Kidney (tissue), 14 donors: ENCODE results near the gene ARMC3. TPM values are rescaled to one million over a fixed set of nuclear protein-coding genes. Genes with fewer than 3 reads are reported as not detected.

ENCODE experiments used
- DNase-seq, 5 donors: peaks; one replicate each; pipeline ENCODE4 v3.0.0-alpha.2; 2013 to 2020
- FAIRE-seq: peaks from 2 replicates; lab custom pipeline; 2012; peaks lifted over from hg19 to GRCh38; lab: Jason Lieb, UNC
- H3K27ac ChIP-seq, 2 donors: one replicate each; pipeline ENCODE4 v1.7.0; 2013; ENCODE audit warnings: low read depth in 2 of 2, low read length in 2 of 2, inconsistent platforms in 1 of 2
- H3K27me3 ChIP-seq: one replicate; pipeline ENCODE4 v1.7.1; 2013; ENCODE audit warnings: low read length, inconsistent platforms; ENCODE audit not compliant: control insufficient read depth, insufficient read depth
- H3K36me3 ChIP-seq, 3 donors: one replicate each; pipeline versions ENCODE4 v1.7.0 to v1.7.1; 2013; ENCODE audit warnings: low read length in 3 of 3, control low read depth in 1 of 3, inconsistent platforms in 1 of 3; ENCODE audit not compliant: insufficient read depth in 3 of 3, control insufficient read depth in 2 of 3
- H3K4me1 ChIP-seq, 3 donors: one replicate each; pipeline versions ENCODE4 v1.7.0 to v1.7.1; 2013; ENCODE audit warnings: low read length in 3 of 3, inconsistent platforms in 1 of 3, low read depth in 1 of 3; ENCODE audit not compliant: control insufficient read depth in 2 of 3, insufficient read depth in 2 of 3
- H3K4me3 ChIP-seq, 3 donors: one replicate each; pipeline versions ENCODE4 v1.7.0 to v1.8.1; 2013; ENCODE audit warnings: low read length in 3 of 3, control low read depth in 1 of 3, inconsistent platforms in 1 of 3
- H3K9ac ChIP-seq, 3 donors: one replicate each; pipeline versions ENCODE4 v1.7.0 to v1.7.1; 2013; ENCODE audit warnings: low read length in 3 of 3, control low read depth in 1 of 3, inconsistent platforms in 1 of 3
- H3K9me3 ChIP-seq, 3 donors: one replicate each; pipeline versions ENCODE4 v1.7.0 to v1.7.1; 2013; ENCODE audit warnings: low read length in 3 of 3, control low read depth in 1 of 3, inconsistent platforms in 1 of 3; ENCODE audit not compliant: control insufficient read depth in 2 of 3, insufficient read depth in 1 of 3
- intact Hi-C: fragments of 100-400 bp; cut with DNase I; formaldehyde crosslinking; loops from one replicate; pipeline ENCODE4 v1.11.1; 2022
- polyA plus RNA-seq: library from polyadenylated mRNA; stranded (reverse); fragments of 350-450 nt; fragmentation: Illumina TruSeq; extraction: RNeasy Lipid Tissue Mini Kit (QIAGEN cat#74804); gene quantifications from one replicate; pipeline ENCODE4 v1.2.3, GENCODE V29; 2014; ENCODE audit warnings: low read depth, low replicate concordance; ENCODE audit not compliant: insufficient read depth
- total RNA-seq: library from RNA; stranded (reverse); fragmentation: NEBNext Ultra II Directional; extraction: Animal tissue kit (Norgen Biotek cat#: 25700); gene quantifications from one replicate; pipeline ENCODE4 v1.2.1, GENCODE V29; 2021
- TF ChIP-seq, protein P1 (sequence below): IDR thresholded peaks from 3 replicates; pipeline ENCODE4 v1.5.1; 2012; ENCODE audit warnings: mild to moderate bottlenecking, moderate library complexity, borderline replicate concordance; ENCODE audit not compliant: insufficient read depth; ENCODE audit errors: extremely low read depth
- donor health status: control.
- donor health status: control.
- donor health status: control.
- donor health status: control.
- donor health status: control.
- donor health status: DM: yes; HTN: yes; CAD: no.
- donor health status: Normal renal cell carcinoma (clear cell type).

Gene ARMC3
- total and polyA plus RNA-seq, 2 donors from 2014 or later = 0.60 to 5.5 TPM

DNA sequence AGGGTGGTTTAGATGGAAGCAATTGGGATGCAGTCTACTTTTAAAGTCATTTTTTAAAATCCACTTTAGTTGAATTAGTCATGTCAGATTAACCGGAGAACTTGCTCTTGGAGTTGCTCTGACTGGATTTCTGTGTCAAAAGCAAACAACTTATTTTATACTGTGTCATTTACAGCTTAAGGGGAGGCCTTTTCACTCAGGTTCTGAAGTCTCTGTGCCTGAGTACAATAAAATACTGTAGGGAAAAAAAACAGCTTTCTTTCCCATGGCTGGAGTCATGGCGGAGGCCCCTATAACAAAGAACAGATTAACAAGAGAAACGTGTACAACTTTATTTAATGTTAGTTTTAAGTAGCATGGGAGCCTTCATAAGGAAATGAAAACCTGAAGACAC lies 128.3 kb downstream of the ARMC3 start:
- DNase-seq (no peak), FAIRE-seq (no peak)
- peak overlapping the region in 1 of 3 donors; percentile 35 for H3K9ac ChIP-seq
- no peak overlapping the region for H3K27ac ChIP-seq
- intact Hi-C loops = no loop called here
- H3K9me3 ChIP-seq = no peaks in the 10 kb centered on the region
- no peak overlapping the region for H3K4me3 ChIP-seq
- TF ChIP-seq, protein P1, sequence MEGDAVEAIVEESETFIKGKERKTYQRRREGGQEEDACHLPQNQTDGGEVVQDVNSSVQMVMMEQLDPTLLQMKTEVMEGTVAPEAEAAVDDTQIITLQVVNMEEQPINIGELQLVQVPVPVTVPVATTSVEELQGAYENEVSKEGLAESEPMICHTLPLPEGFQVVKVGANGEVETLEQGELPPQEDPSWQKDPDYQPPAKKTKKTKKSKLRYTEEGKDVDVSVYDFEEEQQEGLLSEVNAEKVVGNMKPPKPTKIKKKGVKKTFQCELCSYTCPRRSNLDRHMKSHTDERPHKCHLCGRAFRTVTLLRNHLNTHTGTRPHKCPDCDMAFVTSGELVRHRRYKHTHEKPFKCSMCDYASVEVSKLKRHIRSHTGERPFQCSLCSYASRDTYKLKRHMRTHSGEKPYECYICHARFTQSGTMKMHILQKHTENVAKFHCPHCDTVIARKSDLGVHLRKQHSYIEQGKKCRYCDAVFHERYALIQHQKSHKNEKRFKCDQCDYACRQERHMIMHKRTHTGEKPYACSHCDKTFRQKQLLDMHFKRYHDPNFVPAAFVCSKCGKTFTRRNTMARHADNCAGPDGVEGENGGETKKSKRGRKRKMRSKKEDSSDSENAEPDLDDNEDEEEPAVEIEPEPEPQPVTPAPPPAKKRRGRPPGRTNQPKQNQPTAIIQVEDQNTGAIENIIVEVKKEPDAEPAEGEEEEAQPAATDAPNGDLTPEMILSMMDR = no peak
- H3K4me1 ChIP-seq = no peaks in the 10 kb centered on the region
- H3K36me3 ChIP-seq = no peaks in the 10 kb centered on the region
- H3K27me3 ChIP-seq = no peaks in the 10 kb centered on the region

DNA sequence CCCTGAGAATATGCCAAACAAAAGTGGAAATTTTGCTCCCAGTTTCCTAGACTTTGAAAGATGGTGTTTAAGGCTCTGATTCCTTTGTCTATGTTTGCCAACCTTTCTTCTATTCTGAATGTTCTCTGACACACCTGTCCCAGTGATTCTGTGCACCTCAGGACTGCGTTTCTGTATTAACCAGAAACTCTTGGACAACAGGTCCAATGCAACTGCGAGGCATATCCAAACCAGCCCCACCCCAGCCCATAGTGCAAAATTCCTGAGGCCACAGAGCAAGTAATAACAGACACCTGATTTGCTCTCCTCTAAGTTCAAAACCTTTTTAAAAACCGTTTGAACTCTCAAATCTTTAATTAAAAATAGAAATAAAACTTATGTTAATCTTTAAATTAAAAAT lies 130.5 kb downstream of the ARMC3 start:
- intact Hi-C loops = no loop called here
- H3K4me3 ChIP-seq = no peak overlapping the region
- H3K4me1 ChIP-seq = peaks cover 0 to 2% (median 0%) of the 10 kb centered on the region in 3 donors
- no peak for FAIRE-seq
- no peak for DNase-seq
- no peaks in the 10 kb centered on the region for H3K36me3 ChIP-seq
- no peak overlapping the region for H3K27ac ChIP-seq
- TF ChIP-seq, protein P1 = no peak
- H3K9ac ChIP-seq = no peak overlapping the region
- H3K9me3 ChIP-seq = no peaks in the 10 kb centered on the region
- H3K27me3 ChIP-seq = no peaks in the 10 kb centered on the region

DNA sequence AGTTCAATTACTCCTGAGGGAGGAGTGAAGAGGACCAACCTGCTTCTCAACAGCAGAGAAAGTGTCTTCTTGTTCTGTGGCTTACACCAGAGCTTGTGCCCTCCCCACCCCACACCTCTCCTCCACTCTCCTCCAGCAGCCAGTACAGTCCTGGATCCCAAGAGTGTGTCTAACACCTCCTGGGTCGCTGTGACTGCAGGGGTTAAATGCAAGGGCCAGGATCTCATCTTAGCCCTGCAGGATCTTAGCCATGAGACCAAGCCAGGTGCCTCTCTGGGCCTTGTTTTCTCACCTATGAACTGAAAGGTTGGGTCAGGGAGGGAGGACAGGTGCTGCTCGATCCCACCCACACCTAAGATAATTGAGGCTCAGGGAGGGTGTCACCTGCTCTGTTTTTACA lies 133.1 kb downstream of the ARMC3 start:
- no peak for FAIRE-seq
- H3K4me1 ChIP-seq = peaks cover 0 to 10% (median 9%) of the 10 kb centered on the region in 3 donors

More for the DNA sequence above, 133.1 kb downstream of the ARMC3 start:
- TF ChIP-seq, protein P1 = no peak
- H3K27ac ChIP-seq = no peak overlapping the region
- H3K4me3 ChIP-seq = no peak overlapping the region
- intact Hi-C loops = no loop called here
- no peak overlapping the region for H3K9ac ChIP-seq
- no peaks in the 10 kb centered on the region for H3K36me3 ChIP-seq
- no peaks in the 10 kb centered on the region for H3K27me3 ChIP-seq
- H3K9me3 ChIP-seq = no peaks in the 10 kb centered on the region
- no peak for DNase-seq
